DMS79 treated with DMSO at 0.1 percent for 48 hours (cell line): ENCODE measurements around the gene CRTC3.
A peak's percentile ranks its signal among the peaks of the same experiment; 100 is the strongest.
"Not testable (repeated sequence)": the region's sequence is repeated elsewhere in the genome, so short reads cannot be mapped to it uniquely, and the experiment has no call there.

Experiments used
- DNase-seq: peaks from one replicate; lab custom pipeline; 2025; lab: John Stamatoyannopoulos, UW

Gene CRTC3

DNA sequence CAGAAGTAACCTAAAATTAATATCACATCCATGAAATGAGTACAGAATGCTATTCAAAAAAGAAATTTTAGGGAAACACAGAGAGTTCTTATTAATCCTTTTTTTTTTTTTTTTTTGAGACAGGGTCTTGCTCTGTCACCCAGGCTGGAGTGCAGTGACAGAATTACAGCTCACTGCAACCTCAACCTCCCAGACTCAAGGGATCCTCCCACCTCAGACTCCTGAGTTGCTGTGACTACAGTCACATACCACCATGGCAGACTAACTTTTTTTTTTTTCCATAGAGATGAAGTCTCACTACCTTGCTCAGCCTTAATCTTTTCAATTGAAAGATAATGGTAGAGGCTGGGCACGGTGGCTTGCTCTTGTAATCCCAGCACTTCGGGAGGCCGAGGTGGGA lies 6.3 kb upstream of the CRTC3 start:
- DNase-seq: no peak

DNA sequence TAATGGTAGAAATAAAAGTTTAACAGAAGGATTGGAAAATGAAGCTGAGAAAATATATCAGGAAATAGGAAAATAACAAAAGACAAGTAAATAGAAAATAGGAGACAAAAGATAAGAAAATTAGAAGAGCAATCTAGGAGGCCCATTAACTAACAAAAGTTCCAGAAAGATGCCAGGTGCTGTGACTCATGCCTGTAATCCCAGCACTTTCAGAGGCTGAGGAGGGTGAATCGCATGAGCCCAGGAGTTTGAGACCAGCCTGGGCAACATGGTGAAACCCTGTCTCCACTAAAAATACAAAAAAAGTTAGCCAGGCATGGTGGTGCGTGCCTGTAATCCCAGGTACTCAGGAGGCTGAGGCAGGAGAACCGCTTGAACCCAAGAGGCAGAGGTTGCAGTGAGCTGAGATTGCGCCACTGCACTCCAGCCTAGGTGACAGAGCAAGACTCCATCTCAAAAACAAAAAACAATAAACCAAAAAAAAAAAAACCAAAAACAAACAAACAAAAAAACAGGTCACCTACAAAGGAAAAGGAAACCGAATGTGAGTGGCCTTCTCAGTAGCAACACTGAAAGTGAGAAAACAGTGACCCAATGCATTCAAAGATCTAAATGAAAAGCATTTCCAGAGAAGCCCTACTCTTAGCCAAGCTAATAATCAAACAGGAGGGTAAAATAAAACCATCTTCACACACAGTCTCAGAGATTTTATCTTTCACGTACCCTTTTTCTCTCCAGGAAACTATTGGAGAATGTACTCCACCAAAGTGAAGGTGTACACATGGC lies 5.5 kb upstream of the CRTC3 start:
- not testable (repeated sequence) for DNase-seq

DNA sequence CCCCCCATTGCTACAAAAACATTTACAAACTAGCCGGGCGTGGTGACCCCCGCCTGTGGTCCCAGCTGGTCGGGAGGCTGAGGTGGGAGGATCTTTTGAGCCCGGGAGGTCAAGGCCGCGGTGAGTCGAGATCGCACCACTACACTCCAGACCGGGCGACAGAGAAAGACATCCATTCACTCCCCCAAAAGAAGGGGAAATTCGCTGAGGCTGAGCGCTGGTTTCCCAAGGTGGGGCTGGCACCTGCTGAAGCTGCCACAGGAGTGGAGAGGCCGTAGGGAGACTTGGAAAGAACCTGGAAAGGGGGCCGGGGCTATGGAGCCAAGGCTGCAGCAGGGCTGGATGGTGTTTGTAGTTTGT lies 732 bp upstream of the CRTC3 start:
- no peak for DNase-seq

DNA sequence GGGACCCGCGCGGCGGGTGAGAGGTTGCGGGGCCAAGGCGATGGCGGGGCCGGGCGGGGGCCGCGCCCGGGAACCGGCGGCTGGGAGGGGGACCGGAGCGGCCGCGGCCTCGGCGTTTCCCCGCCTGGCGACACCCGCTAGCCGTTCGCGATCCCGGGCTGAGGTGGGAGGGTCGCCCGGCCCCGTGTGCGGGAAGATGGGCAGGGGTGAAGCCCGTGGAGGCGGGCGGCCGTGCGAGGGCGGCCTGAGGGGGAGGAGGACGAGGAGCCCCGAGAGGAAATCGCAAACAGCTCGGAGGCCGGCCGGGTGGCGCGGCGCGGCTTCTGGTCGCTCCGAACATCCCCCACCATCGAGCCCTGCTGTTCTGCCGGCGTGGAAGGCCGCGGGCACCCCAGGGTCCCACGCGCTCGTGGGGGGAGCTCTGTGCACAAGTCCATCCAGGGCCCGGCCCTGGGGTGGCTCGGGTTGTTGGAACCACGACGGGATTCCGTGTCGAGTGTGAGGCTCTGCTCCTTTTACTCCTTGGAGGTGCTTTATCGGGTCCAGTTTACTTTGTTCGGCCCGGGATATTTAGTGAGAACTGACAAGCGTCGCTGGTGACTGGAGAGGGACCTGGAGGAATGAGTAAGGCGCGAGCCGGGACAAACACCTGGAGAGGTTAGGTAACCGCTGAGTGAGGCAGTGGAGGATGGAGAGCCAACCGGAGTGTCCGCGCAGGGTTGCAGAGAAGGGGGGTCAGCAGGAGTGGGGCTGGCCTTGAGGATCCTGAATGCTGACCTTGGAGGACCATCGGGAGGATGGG lies 728 bp downstream of the CRTC3 start:
- DNase-seq: peak; percentile 22

DNA sequence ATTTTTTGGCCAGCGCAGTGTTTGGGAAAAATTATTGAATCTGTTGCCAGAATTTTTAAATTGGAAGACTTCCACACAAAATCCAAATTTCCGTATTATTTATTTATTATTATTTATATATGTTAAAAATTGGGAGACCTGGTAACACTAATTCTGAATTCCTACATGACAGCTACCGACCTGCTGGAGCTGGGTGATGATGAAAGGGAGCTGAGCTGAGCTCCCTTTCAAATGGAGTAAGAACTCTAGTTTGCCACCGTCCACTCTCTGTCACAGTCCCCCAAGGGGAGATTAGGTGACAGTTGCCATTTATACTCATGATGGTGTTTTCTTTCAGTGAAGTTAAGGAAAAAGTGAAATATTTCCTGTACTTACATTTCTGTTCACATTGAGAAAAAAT lies 1.4 kb downstream of the CRTC3 start:
- DNase-seq: no peak

DNA sequence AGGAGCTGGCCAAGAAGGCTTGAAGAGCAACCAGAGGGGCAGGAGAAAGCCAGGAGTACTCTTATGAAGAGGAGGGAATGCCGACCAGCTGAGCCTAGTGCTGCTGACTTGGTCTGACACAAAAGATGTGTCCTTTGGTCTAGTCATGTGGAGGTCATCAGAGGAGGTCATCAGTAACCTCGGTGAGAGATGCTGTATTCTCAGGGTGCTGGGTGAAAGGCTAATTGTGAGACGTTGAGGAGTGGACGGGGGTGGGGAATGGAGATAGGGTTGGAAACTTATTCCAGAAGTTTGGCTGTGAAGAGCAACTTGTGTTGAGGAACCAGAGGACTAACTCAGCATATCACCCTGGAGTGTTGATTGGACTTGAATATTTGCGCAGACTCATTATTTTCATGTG lies 5.5 kb downstream of the CRTC3 start:
- DNase-seq: no peak

DNA sequence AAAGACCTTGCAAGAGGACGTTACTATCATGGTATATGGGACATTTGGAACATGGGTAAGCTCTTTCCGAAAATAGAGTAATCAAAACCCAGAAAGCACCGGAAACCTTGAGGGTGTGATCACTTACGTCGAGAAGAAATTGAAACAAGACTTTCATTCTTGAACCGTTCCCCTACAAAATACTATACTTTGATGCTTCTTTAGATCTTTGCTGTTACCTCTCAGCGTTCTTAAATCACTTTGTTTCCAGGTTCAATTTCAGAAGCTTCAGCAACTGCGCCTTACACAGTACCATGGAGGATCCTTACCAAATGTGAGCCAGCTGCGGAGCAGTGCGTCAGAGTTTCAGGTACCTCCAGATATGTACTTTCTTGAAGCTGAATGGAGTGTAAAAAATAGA lies 10.1 kb downstream of the CRTC3 start:
- no peak for DNase-seq

DNA sequence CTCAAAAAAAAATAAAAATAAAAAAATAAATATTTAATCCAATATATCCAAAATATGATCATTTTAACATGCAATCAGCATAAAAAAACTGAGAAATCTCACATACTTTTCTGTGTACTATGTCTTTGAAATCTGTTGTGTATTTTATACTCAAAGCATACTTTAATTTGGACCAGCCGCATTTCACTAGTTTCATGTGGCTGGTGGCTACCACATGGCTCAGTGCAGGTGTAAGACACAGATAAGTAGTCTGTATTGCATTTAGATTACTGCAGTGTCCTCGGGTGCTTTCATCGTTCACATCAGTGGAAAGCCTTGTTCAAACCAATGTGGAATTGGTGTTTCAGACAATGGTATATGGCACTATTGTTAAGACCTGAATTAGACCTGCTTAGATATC lies 11.0 kb downstream of the CRTC3 start:
- DNase-seq: no peak

DNA sequence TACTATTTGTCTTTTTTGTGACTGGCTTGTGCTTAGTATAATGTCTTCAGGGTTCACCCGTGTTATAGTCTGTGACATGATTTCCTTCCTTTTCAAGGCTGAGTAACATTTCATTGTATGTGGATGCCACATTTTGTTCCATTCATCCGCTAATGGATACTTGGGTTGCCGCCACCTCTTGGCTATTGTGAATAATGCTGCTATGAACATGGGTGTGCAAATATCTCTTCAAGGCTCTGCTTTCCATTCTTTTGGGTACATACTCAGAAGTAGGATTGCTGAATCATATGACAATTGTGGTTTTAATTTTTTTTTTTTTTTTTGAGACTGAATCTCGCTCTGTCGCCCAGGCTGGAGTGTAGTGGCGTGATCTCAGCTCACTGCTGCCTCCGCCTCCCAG lies 15.4 kb downstream of the CRTC3 start:
- no peak for DNase-seq

DNA sequence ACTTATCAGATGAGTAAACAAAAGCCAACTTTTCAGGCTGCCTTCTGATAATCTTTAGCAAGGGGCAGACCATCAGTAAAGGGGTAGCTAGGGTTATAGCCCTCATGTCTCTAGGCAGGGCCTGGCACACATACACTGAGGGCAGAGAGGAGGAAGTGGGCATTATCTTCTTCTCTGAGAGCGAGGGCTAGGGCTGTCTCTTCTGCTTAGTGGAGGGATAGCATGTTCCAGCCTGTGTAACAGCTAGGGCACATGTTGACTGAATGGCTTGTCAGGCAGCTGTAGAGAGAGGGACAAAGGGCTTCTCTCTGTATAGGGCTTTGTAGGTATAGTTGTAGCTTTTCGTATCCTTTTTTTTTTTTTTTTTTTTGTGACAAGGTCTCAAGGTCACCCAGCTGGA lies 17.8 kb downstream of the CRTC3 start:
- DNase-seq: no peak

DNA sequence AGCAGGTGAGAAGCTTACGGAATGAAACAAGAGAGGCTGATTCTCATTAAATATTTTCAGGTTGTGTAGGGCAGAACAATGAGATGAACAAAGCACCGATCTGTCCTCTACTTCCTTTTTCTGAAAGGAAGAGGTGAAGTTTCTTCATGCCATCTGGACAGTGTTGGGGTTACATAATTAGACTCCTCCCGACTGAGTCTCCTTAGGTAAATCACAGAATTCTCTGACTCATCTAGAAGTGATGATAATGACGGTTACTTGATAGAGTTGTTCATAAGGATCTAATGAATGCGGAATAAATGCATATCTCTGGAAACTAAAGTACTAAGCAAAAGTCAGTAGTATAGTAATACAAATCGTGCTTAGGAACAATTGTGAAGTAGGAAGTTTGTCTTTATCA lies 21.2 kb downstream of the CRTC3 start:
- DNase-seq: no peak

DNA sequence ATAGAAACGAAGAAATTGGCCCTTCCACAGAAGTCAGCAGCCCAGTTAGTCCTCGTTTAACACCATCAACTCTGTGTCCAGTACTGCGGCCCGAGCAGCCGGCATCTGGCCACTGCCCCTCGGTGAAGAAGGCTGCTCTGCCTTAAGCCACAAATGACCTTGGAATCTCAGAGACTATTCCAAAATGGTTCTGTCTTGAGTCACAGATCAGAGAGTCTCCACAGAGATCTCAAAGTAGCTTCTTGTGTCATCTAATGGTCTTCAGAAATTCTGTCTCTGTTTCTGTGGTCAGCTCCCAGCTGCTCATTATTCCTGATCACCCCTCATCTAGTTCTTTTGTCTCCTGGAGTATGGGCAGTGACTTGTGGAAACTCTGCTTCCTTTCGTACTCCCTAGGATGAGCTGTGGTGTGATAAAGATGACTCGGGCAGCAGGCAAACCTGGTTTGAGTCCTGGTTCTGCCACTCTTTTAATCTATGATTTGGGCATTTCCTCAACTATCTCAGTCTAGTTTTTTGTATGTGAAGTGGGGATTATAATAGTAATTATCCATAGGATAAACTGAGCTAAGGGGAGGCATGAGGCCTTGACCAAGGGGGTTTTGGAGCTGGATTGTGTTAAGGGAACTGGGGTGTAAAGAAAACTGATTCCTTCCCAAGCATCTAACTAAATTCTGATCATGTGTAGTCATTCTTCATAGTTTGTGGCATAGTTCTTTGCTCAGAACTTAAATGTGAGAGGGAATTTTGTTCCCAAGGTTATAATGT lies 22.6 kb downstream of the CRTC3 start:
- no peak for DNase-seq

DNA sequence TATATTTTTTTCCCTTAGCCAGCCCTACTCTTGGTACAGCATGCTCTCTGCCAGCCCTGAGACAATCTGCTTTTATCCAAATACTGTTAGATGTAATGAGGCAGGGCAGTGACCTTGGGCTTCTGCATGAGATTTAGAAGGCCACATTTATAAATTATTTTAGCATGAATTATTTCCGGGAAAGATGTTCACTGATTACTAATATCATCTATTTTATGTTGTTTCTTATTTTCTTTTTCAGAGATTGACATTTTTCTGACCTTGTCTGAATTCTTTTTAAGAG lies 23.1 kb downstream of the CRTC3 start:
- no peak for DNase-seq

DNA sequence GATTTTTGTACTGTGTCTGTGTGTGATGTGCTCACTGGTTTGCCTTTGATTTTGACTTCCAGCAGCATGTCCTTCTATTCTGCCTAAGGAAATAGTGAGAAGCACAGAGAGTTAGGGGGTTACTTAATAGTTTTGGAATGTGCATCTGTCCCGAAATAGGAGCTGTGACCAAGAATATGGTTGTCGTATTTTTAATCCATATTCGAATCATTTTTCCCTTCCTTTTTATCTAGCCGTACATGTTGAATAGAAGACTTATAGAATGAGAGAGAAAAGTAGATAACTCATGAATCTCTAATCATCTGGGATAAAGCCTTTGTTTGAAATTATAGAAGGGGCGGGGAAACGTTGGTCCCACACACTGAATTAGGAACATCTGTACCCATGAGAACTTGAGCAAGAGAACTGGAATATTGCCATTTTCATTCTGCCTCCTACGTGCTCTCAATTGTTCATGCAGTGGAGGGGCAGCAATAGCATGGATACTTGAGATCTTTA lies 23.6 kb downstream of the CRTC3 start:
- no peak for DNase-seq

DNA sequence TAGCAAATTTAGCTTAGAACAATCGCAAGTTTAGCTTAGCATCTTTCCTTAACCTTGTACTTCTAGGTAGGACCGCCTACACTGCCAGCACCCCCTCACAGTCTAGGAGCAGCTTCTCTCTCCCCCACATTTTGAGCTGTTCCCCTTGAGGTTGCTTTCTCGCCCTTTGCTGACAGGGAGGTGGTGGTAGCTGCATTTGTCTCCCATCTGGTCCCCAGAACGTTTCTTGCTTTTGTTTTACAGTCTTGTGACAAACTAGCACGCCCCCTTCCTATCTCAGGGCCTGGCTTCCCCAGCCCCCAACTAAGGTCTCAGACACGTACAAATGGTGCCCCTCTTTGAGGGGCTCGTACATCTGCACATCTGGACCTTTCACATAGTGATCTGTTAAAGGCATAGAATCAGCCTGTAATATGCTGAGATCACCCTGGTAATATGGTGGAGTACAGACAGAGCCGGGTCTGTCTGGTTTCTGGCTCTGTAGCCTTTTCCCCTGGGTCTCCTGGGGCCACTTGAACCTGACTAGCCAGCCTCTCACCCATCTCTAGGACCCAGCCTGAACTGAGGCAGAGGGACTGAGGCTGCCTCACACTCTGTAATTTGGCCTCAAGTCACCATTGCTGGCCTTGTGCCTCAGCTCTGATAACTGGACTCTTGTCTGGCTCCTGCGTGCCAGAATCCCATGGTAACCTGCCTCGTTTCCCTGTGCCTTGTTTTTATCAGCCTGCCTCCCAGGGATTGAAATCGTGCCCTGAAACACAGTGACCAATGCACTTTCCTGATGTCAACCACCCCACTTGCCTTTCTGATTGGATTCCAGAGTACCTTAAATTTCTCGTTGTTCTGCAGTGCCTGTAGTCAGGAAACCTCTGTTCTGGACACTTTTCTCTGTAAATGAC lies 27.7 kb downstream of the CRTC3 start:
- DNase-seq: no peak

DNA sequence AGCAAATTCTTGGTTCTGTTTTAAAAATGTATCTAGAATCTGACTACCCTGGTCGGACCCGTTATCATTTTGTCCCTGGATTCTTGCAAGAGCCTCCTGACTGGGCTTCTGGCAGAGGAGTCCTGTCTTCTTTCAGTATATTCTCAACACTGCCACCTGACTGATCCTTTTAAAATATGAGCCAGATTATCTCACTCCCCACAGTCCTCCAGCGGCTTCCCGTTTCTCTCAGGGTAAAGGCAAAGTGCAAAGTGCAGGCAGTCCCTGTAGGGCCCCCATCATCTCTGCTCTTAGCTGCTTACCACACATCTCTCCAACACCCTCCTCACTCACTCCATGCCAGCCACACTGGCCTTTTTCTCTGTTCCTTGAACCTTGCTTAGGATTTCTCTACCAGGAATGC lies 28.4 kb downstream of the CRTC3 start:
- DNase-seq: no peak

DNA sequence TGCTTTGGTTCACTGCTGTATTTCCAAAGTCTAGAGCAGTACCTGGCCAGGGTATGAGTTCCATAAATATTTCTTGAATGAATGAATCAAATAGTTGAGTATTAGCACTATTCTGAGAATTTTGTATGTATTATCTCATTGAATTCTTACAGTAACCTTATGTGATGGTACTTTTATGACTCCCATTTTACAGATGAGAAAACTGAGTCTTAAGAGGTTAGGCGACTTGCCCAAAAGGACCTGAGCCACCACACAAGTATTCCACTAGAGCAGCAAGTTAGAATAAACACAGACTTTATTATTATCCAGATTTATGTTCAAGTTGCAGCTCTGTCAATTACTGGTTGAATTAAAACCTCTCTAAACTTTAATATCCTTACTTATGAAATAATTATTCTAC lies 29.4 kb downstream of the CRTC3 start:
- DNase-seq: no peak

DNA sequence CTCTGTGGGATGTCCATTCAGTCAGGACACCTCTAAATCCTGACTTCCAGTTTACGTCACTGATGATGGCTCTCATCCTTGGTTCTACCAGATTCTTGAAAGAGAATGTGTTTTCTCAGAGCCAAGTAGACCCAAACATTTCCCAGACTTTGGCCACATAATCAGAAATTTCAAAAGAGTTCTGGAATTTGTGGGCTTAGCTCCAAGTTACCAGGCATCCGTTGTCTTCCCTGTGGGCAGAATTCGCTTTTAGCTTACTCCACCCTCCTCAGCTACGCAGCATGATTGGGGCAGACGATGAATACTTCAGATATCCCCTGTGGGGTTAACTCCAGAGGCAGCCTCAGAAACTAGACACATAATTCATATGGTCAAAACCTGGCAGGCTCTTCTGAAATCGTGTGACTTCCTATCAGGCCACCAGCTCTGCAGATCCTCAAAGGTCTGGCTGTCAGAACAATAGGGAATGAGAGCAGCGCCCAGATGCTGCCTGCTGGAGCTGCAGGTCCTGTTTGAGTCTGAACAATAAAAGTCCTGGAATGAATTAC lies 30.6 kb downstream of the CRTC3 start:
- DNase-seq: no peak

DNA sequence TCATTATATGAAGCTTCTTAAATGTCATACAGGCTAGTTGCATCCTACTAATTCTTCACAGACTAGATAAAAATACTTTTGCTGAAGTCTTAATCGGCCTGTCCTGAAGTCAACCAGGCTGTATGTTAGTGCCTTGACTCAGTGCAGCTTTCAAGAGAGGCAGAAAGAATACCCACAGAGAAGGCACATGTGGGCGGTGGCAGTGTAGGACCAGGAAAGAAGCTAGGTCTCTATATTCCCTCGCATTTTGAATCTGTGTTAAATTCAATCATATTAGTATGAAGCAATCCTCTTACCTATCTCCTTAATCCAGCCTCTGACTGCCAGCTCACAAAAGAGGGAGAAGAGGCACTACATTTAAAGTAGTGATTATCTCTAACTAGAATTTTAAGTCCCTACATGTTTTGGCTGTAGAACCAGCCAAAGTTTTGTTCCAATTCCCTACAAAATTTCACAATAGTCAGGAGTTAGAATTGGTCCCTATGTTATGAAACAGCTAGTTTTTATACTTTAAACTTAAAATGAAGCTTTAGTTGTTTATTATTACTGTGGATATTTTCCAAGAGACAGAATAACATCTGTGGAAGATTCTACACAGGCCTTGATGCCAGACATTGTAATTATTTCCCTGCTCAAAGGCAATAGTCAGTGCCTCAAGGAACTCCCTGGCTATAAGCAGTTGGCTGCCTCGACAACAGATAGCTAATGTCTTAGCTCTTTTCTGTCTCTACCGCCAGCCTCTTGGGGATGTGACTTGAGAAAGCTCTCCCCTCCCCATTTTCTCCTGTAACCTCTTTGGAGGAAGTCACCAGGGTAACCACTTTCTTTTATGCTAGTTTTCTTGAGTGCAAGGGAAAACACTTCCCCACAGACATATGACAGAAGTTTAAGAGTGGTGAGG lies 31.9 kb downstream of the CRTC3 start:
- DNase-seq: no peak

DNA sequence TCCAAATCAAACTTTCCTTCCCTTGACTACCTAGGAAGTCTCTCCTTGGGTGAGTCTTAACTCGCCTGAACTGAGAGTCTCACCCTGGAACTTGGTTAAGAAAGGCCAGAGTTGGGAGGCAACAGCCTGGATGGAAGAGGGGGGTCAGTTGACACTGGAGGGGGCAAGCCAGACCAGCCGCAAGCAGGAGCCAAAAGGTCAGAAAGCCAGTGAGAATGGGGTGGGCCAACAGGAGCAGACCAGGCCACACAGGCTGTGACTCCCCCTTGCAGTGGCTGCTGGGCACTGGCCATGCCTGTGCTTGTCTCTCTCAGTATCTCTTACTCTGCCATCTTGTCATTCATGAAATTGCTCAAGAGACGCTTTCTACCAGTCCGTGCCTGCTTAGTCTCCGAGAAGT lies 32.9 kb downstream of the CRTC3 start:
- no peak for DNase-seq

DNA sequence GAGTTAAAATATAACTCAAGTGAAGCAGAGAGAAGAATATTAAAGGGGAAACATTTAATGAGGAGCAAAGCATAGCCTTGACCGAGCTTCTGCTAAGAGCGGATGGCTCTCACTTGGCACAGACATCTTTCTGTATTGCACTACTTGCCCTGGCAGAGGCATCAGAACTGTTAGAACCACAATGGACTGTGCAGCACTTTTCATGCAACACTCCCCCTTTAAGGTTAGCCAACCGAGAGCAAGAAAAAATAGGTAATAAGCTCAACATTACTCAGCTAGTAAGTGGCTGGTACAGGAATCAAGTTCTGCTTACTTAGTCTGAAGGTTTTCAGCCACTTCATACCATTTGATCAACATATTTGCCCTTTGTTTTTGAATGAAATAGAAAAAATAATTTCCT lies 33.7 kb downstream of the CRTC3 start:
- DNase-seq: no peak
